Heart left ventricle (tissue), 16 donors: ENCODE measurements around the gene OR1J1. TPM values are rescaled to one million over a fixed set of nuclear protein-coding genes. Genes with fewer than 3 reads are reported as not detected.

Experiments used
- ATAC-seq, 4 donors: fragments of 200-7000 bp; cut with Tn5 transposase; one replicate each; pipeline ENCODE4 v1.9.1; 2020 to 2022; ENCODE audit warnings: moderate library complexity in 4 of 4, mild to moderate bottlenecking in 3 of 4, moderate number of reproducible peaks in 1 of 4
- DNase-seq, 5 donors: peaks; one replicate each; pipeline ENCODE4 v3.0.0-alpha.2; 2020
- H3K27ac ChIP-seq, 12 donors: fragments of 200-600 bp; sonication (generic) in 4 of 12; one replicate each; pipeline versions ENCODE4 v1.5.0 to v1.8.0; 2016 to 2022; ENCODE audit warnings: mild to moderate bottlenecking in 2 of 12
- H3K27me3 ChIP-seq, 9 donors: fragments of 200-600 bp; sonication (generic) in 2 of 9; one replicate each; pipeline versions ENCODE4 v1.5.1 to v1.8.0; 2016 to 2022; ENCODE audit warnings: mild to moderate bottlenecking in 3 of 9
- H3K36me3 ChIP-seq, 9 donors: fragments of 200-600 bp; sonication (generic) in 2 of 9; one replicate each; pipeline versions ENCODE4 v1.5.0 to v1.8.0; 2018 to 2022; ENCODE audit warnings: mild to moderate bottlenecking in 2 of 9
- H3K4me1 ChIP-seq, 12 donors: fragments of 200-600 bp; sonication (generic) in 4 of 12; one replicate each; pipeline versions ENCODE4 v1.5.0 to v1.8.0; 2016 to 2022; ENCODE audit warnings: mild to moderate bottlenecking in 3 of 12
- H3K4me3 ChIP-seq, 12 donors: fragments of 200-600 bp; sonication (generic) in 4 of 12; one replicate each; pipeline versions ENCODE4 v1.5.0 to v1.8.0; 2017 to 2022; ENCODE audit warnings: mild to moderate bottlenecking in 9 of 12, moderate library complexity in 4 of 12
- H3K9me3 ChIP-seq, 12 donors: fragments of 200-600 bp; sonication (generic) in 4 of 12; one replicate each; pipeline versions ENCODE4 v1.5.0 to v1.8.0; 2016 to 2022; ENCODE audit warnings: mild to moderate bottlenecking in 1 of 12
- POLR2A ChIP-seq, 2 donors: fragments of 450-650 bp; IDR thresholded peaks; one replicate each; pipeline ENCODE4 v1.6.1; 2017; ENCODE audit warnings: antibody characterized with exemption in 2 of 2, mild to moderate bottlenecking in 2 of 2, moderate library complexity in 2 of 2
- WGBS, 4 donors: extraction: QIAGEN DNeasy Blood & Tissue Kit in 2 of 4; methylation state at CpG; one replicate each; pipeline versions ENCODE4 v1.1.5 to v1.1.7; 2013 to 2018; 5-methylcytosine and 5-hydroxymethylcytosine counted together
- intact Hi-C, 10 donors: fragments of 100-400 bp; cut with DNase I; formaldehyde crosslinking; loops; one replicate each; pipeline versions ENCODE4 v1.11.1 to v1.14.2; 2022
- polyA plus RNA-seq, 2 donors: library from polyadenylated mRNA; stranded (reverse); fragments of 200-250 nt; gene quantifications; one replicate each; pipeline ENCODE4 v1.2.3, GENCODE V29; 2013
- total RNA-seq, 9 donors: library from RNA; depleted of rRNA in 2 of 9; stranded (reverse); fragments of >200 nt in 2 of 9; fragmentation: NEBNext Ultra II Directional in 3 of 9; extraction: Animal tissue kit (Norgen Biotek cat#: 25700) in 3 of 9; gene quantifications; one replicate each; pipeline versions ENCODE4 v1.1.0 to v1.2.4, GENCODE V29; 2016 to 2023
- TF ChIP-seq, protein P1 (sequence below), 12 donors: fragments of 200-600 bp; sonication (generic) in 4 of 12; IDR thresholded peaks; one replicate each; pipeline versions ENCODE4 v1.5.0 to v1.8.0; 2018 to 2022; ENCODE audit warnings: antibody characterized with exemption in 12 of 12, mild to moderate bottlenecking in 5 of 12
- donor health status: ischemic (EF 13 %, LVEDD 7.1; RV severe dilation, severe dysfunction).
- donor health status: healthy with polysubstance abuse.
- donor health status: DM: no; HTN: yes; CAD: no.
- donor health status: DM: no; HTN: no; CAD: no.
- donor health status: ischemic (EF 25% LVEDD 6.9; RV normal size, moderate dysfunction).
- donor health status: ischemic (EF 25% LVEDD 5.7; RV mildly dilated, moderate dysfunction).
- donor health status: healthy.
- donor health status: DM: yes; HTN: yes; CAD: no.
- donor health status: ischemic (EF 35%, LVEDD 5.7; RV mildly dilated, moderate dysfunction).
- donor health status: nonischemic (EF 11% LVEDD 7.7; RV severe dilation, severe dysfunction).
- donor health status: DM: yes; HTN: yes; CAD: no.
- donor health status: PGD.
- donor health status: ischemic (EF 29% LVEDD 5.4; RV normal size, mild dysfunction).
- donor health status: nonischemic (EF 23%, LVEDD 6.1; RV moderate dilation, normal function).

The OR1J1 gene
- total and polyA plus RNA-seq, 11 donors, result not detected

DNA sequence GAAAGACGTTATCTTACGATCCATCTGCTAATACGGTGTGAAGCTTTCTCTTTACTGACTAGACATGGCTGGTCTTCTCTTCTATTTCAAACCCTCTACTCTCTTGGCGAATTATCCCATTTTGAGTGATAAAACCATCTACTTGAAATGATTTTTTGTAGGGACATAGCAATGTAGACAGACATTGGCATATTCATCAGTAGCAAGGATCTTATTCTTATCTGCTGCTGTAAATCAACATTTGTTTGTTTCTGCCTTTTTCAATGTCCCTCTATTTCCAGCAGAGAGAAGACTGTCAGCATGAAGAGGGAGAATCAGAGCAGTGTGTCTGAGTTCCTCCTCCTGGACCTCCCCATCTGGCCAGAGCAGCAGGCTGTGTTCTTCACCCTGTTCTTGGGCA is 41.1 kb upstream of the OR1J1 start, which contains the start of gene OR1J4:
Gene OR1J4 (plus strand): TSS at position 301 of the 400 bp plus-strand sequence. CDS start 0 bp downstream, at position 301.
- H3K4me3 ChIP-seq, result no peak within 1 kb of the TSS
- intact Hi-C loops, result no loop called here
- DNase-seq, result no peak

DNA sequence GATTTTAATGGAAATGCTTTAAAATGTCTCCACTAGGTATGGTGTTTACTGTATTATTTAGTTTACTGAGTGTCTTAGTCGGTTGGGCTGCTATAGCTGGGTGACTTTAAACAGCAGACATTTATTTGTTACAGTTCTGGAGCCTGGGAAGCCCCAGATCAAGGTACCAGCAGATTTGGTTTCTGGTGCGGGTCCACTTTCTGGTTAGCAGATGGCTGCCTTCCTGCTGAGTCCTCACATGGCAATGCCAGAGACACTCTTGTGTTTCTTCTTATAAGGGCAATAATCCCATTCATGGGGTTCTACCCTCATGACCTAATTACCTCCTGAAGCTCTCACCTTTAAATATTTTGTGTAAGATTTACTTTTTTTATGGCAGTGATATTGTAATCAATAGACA is 40.5 kb upstream of the OR1J1 start:
- H3K27me3 ChIP-seq, result peaks cover 0 to 28% (median 0%) of the 10 kb centered on the region in 9 donors
- DNase-seq (no peak), ATAC-seq (no peak)
- WGBS, 4 donors, result 45 to 57% (median 52%) methylated on average over 2 of the region's 2 CpGs
- no peak overlapping the region for H3K4me3 ChIP-seq
- no peak for TF ChIP-seq POLR2A (IDR thresholded peaks at IDR 0.05)
- TF ChIP-seq, protein P1, sequence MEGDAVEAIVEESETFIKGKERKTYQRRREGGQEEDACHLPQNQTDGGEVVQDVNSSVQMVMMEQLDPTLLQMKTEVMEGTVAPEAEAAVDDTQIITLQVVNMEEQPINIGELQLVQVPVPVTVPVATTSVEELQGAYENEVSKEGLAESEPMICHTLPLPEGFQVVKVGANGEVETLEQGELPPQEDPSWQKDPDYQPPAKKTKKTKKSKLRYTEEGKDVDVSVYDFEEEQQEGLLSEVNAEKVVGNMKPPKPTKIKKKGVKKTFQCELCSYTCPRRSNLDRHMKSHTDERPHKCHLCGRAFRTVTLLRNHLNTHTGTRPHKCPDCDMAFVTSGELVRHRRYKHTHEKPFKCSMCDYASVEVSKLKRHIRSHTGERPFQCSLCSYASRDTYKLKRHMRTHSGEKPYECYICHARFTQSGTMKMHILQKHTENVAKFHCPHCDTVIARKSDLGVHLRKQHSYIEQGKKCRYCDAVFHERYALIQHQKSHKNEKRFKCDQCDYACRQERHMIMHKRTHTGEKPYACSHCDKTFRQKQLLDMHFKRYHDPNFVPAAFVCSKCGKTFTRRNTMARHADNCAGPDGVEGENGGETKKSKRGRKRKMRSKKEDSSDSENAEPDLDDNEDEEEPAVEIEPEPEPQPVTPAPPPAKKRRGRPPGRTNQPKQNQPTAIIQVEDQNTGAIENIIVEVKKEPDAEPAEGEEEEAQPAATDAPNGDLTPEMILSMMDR (IDR thresholded peaks at IDR 0.05), result no peak
- intact Hi-C loops, result no loop called here
- no peaks in the 10 kb centered on the region for H3K9me3 ChIP-seq
- H3K27ac ChIP-seq, result no peak overlapping the region
- H3K4me1 ChIP-seq, result no peaks in the 10 kb centered on the region
- H3K36me3 ChIP-seq, result no peaks in the 10 kb centered on the region

More for the DNA sequence above, 41.1 kb upstream of the OR1J1 start, which contains the start of gene OR1J4:
- H3K27ac ChIP-seq, result no peak within 1 kb of the TSS
- 74 to 79% (median 77%) methylated on average over 4 of the region's 4 CpGs for WGBS, 4 donors
- TF ChIP-seq, protein P1 (IDR thresholded peaks at IDR 0.05), result no peak
- no peak for TF ChIP-seq POLR2A (IDR thresholded peaks at IDR 0.05)
- no peaks in the 10 kb centered on the region for H3K9me3 ChIP-seq
- no peaks in the 10 kb centered on the region for H3K4me1 ChIP-seq
- H3K27me3 ChIP-seq, result peaks cover 0 to 28% (median 0%) of the 10 kb centered on the region in 9 donors
- no peak for ATAC-seq
- H3K36me3 ChIP-seq, result no peaks in the 10 kb centered on the region

DNA sequence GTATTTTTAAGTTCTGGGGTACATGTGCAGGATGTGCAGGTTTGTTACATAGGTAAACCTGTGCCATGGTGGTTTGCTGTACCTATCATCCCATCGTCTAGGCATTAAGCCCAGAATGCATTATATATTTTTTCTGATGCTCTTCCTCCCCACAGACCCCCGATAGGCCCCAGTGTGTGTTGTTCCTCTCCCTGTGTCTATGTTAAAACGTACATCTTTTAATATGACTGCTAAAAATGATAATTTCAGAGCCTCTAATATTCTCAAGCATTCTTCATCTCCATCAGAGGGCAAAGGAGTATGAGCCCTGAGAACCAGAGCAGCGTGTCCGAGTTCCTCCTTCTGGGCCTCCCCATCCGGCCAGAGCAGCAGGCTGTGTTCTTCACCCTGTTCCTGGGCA is 32.8 kb upstream of the OR1J1 start, which contains the start of gene OR1J2:
Gene OR1J2 (plus strand): TSS at position 301 of the 400 bp plus-strand sequence. CDS start 0 bp downstream, at position 301.
- Histone ChIP-seq H3K27me3 (peaks cover 0 to 11% (median 0%) of the 10 kb centered on the region in 9 donors), H3K4me1 (no peaks in the 10 kb centered on the region), H3K36me3 (no peaks in the 10 kb centered on the region), H3K27ac (no peak within 1 kb of the TSS), H3K9me3 (no peaks in the 10 kb centered on the region), H3K4me3 (no peak within 1 kb of the TSS)
- TF ChIP-seq, protein P1 (IDR thresholded peaks at IDR 0.05), result no peak
- TF ChIP-seq POLR2A (IDR thresholded peaks at IDR 0.05), result no peak
- ATAC-seq (no peak), DNase-seq (no peak)
- intact Hi-C loops, result no loop called here
- 71 to 79% (median 74%) methylated on average over 6 of the region's 6 CpGs for WGBS, 4 donors

DNA sequence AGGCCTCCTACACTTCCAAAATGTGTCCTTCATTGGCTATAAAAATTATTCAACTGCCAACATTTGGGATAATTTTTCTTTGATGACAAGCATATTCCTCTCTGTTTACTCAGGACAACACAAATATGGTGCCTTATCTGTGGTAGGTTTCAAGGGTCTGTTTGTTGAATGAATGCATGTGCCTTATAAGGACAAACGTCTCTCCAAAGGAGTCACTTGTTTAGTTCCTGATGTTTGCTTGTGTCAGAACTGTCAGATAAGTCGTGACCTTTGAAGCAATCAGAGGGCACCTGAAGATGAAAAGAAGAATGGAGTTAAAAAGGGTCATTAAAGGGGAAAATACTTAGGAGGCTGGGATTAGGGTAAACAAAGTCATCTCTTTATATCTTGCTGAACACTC is 29.2 kb upstream of the OR1J1 start:
- TF ChIP-seq, protein P1 (IDR thresholded peaks at IDR 0.05), result no peak
- TF ChIP-seq POLR2A (IDR thresholded peaks at IDR 0.05), result no peak
- whole genome bisulfite sequencing, 4 donors, result 37 to 48% (median 43%) methylated on average over 2 of the region's 2 CpGs
- H3K4me3 ChIP-seq, result no peak overlapping the region
- peaks cover 0 to 10% (median 0%) of the 10 kb centered on the region in 9 donors for H3K27me3 ChIP-seq
- no peak overlapping the region for H3K27ac ChIP-seq
- no peak for ATAC-seq
- no peaks in the 10 kb centered on the region for H3K36me3 ChIP-seq
- no peak for DNase-seq
- H3K9me3 ChIP-seq, result no peaks in the 10 kb centered on the region
- intact Hi-C loops, result no loop called here
- no peaks in the 10 kb centered on the region for H3K4me1 ChIP-seq
